Neural progenitor cell (in vitro differentiated cells): ENCODE results near the gene CTNNB1. TPM values are rescaled to one million over a fixed set of nuclear protein-coding genes. Genes with fewer than 3 reads are reported as not detected.

Experiments
- DNase-seq: peaks from one replicate; pipeline ENCODE4 v3.0.0-alpha.2; 2016; ENCODE audit warnings: low spot score
- H2AFZ ChIP-seq: fragments of 200-600 bp; sonication (generic); replicated peaks from 2 replicates; pipeline ENCODE4 v1.6.1; 2016; ENCODE audit warnings: antibody characterized with exemption
- H3F3A ChIP-seq: fragments of 200-600 bp; sonication (generic); 2 replicates; pipeline ENCODE4 v1.6.1; 2016; ENCODE audit warnings: antibody characterized with exemption, low read depth
- H3K27ac ChIP-seq: fragments of 200-600 bp; sonication (generic); 2 replicates; pipeline ENCODE4 v1.5.1; 2016; ENCODE audit warnings: mild to moderate bottlenecking
- H3K27me3 ChIP-seq: fragments of 200-600 bp; sonication (generic); 2 replicates; pipeline ENCODE4 v1.6.1; 2016; ENCODE audit warnings: mild to moderate bottlenecking, moderate library complexity
- H3K36me3 ChIP-seq: fragments of 200-600 bp; sonication (generic); 2 replicates; pipeline ENCODE4 v1.5.1; 2016
- H3K4me1 ChIP-seq: fragments of 200-600 bp; sonication (generic); 2 replicates; pipeline ENCODE4 v1.6.1; 2016; ENCODE audit warnings: mixed run types
- H3K4me2 ChIP-seq: fragments of 200-600 bp; sonication (generic); 2 replicates; pipeline ENCODE4 v1.6.1; 2016
- H3K4me3 ChIP-seq: fragments of 200-600 bp; sonication (generic); 2 replicates; pipeline ENCODE4 v1.5.1; 2016
- H3K79me2 ChIP-seq: fragments of 200-600 bp; sonication (generic); 2 replicates; pipeline ENCODE4 v1.6.1; 2016; ENCODE audit warnings: low read depth
- H3K9ac ChIP-seq: fragments of 200-600 bp; sonication (generic); 2 replicates; pipeline ENCODE4 v1.6.1; 2016
- H3K9me3 ChIP-seq: fragments of 200-600 bp; sonication (generic); 2 replicates; pipeline ENCODE4 v1.5.1; 2016; ENCODE audit warnings: low read depth
- H4K20me1 ChIP-seq: fragments of 200-600 bp; sonication (generic); 2 replicates; pipeline ENCODE4 v1.6.1; 2016; ENCODE audit warnings: low read depth
- H3K27ac Mint-ChIP-seq: 3 replicates; pipeline ENCODE4 v1.8.0; 2021; ENCODE audit warnings: mixed read lengths
- H3K27me3 Mint-ChIP-seq: 2 replicates; pipeline ENCODE4 v1.8.0; 2022; ENCODE audit warnings: low read depth, mild to moderate bottlenecking, inconsistent platforms, moderate library complexity, mixed read lengths; ENCODE audit not compliant: insufficient read depth
- H3K36me3 Mint-ChIP-seq: 3 replicates; pipeline ENCODE4 v1.8.0; 2021; ENCODE audit warnings: mixed read lengths
- H3K4me1 Mint-ChIP-seq: 3 replicates; pipeline ENCODE4 v1.8.0; 2021; ENCODE audit warnings: mixed read lengths
- H3K4me3 Mint-ChIP-seq: 3 replicates; pipeline ENCODE4 v1.8.0; 2021; ENCODE audit warnings: mild to moderate bottlenecking, moderate library complexity, mixed read lengths
- H3K9me3 Mint-ChIP-seq: 3 replicates; pipeline ENCODE4 v1.8.0; 2020; ENCODE audit warnings: mixed read lengths
- CTCF ChIP-seq: fragments of 200-600 bp; sonication (generic); IDR thresholded peaks from 2 replicates; pipeline ENCODE4 v1.5.1; 2017; ENCODE audit warnings: antibody characterized with exemption, mild to moderate bottlenecking
- EZH2 ChIP-seq: fragments of 200-600 bp; sonication (generic); IDR thresholded peaks from 2 replicates; pipeline ENCODE4 v1.6.1; 2017; ENCODE audit warnings: antibody characterized with exemption, mild to moderate bottlenecking, moderate library complexity
- EZH2phosphoT487 ChIP-seq: fragments of 200-600 bp; sonication (generic); IDR thresholded peaks from 2 replicates; pipeline ENCODE4 v1.6.1; 2017; ENCODE audit warnings: antibody characterized with exemption
- total RNA-seq: library from RNA; depleted of rRNA; stranded (reverse); fragments of >200 nt; gene quantifications from 2 replicates; pipeline ENCODE4 v1.2.3, GENCODE V29; 2015; ENCODE audit warnings: low replicate concordance

Gene CTNNB1
- total RNA-seq, 1 donor from 2014 or later: 566 TPM

GRCh38 chr3:41265823-41266273 is 66.5 kb downstream of the CTNNB1 start:
- no peak overlapping the region for H3K27ac Mint-ChIP-seq
- no peak overlapping the region for H2AFZ ChIP-seq
- no peaks in the 10 kb centered on the region for H3K27me3 ChIP-seq
- no peaks in the 10 kb centered on the region for H3F3A ChIP-seq
- H3K4me1 Mint-ChIP-seq: peaks cover 5% of the 10 kb centered on the region
- H4K20me1 ChIP-seq: no peaks in the 10 kb centered on the region
- no peaks in the 10 kb centered on the region for H3K9me3 Mint-ChIP-seq
- no peak overlapping the region for H3K9ac ChIP-seq
- peaks cover under 1% of the 10 kb centered on the region for H3K27me3 Mint-ChIP-seq
- H3K9me3 ChIP-seq: no peaks in the 10 kb centered on the region
- H3K36me3 Mint-ChIP-seq: no peaks in the 10 kb centered on the region
- no peak overlapping the region for H3K4me2 ChIP-seq
- DNase-seq: no peak
- H3K36me3 ChIP-seq: no peaks in the 10 kb centered on the region
- H3K27ac ChIP-seq: no peak overlapping the region
- no peak overlapping the region for H3K4me3 ChIP-seq
- no peaks in the 10 kb centered on the region for H3K79me2 ChIP-seq
- TF ChIP-seq CTCF (no peak), EZH2 (no peak), EZH2phosphoT487 (no peak)
- no peak overlapping the region for H3K4me3 Mint-ChIP-seq
- H3K4me1 ChIP-seq: no peaks in the 10 kb centered on the region

- Histone ChIP-seq H3K4me2 (no peak overlapping the region), H3K27me3 (no peaks in the 10 kb centered on the region), H3K9ac (no peak overlapping the region), H3K4me3 (no peak overlapping the region), H3K9me3 (no peaks in the 10 kb centered on the region), H3K79me2 (no peaks in the 10 kb centered on the region), H3K4me1 (no peaks in the 10 kb centered on the region), H3K27ac (no peak overlapping the region), H2AFZ (no peak overlapping the region), H3K36me3 (no peaks in the 10 kb centered on the region), H4K20me1 (no peaks in the 10 kb centered on the region), H3F3A (no peaks in the 10 kb centered on the region)
- peaks cover 5% of the 10 kb centered on the region for H3K4me1 Mint-ChIP-seq
- no peaks in the 10 kb centered on the region for H3K27me3 Mint-ChIP-seq
- TF ChIP-seq EZH2phosphoT487: no peak
- TF ChIP-seq CTCF: no peak
- no peak for TF ChIP-seq EZH2
- H3K4me3 Mint-ChIP-seq: no peak overlapping the region
- peaks cover 2% of the 10 kb centered on the region for H3K9me3 Mint-ChIP-seq
- DNase-seq: no peak
- H3K36me3 Mint-ChIP-seq: no peaks in the 10 kb centered on the region
- no peak overlapping the region for H3K27ac Mint-ChIP-seq
Observed at GRCh38 chr3:41267975-41268640, 68.8 kb downstream of the CTNNB1 start.

GRCh38 chr3:41272667-41273066 is 73.4 kb downstream of the CTNNB1 start:
- Histone ChIP-seq H4K20me1 (no peaks in the 10 kb centered on the region), H3K4me3 (no peak overlapping the region), H3K9ac (no peak overlapping the region), H3K4me2 (no peak overlapping the region), H3K27ac (no peak overlapping the region), H3K4me1 (peaks cover under 1% of the 10 kb centered on the region), H3K36me3 (no peaks in the 10 kb centered on the region), H2AFZ (no peak overlapping the region), H3K9me3 (no peaks in the 10 kb centered on the region), H3F3A (no peaks in the 10 kb centered on the region), H3K27me3 (no peaks in the 10 kb centered on the region), H3K79me2 (no peaks in the 10 kb centered on the region)
- no peak for DNase-seq
- no peaks in the 10 kb centered on the region for H3K36me3 Mint-ChIP-seq
- H3K4me1 Mint-ChIP-seq: peaks cover 5% of the 10 kb centered on the region
- H3K27me3 Mint-ChIP-seq: no peaks in the 10 kb centered on the region
- TF ChIP-seq EZH2 (no peak), CTCF (no peak), EZH2phosphoT487 (no peak)
- H3K4me3 Mint-ChIP-seq: no peak overlapping the region
- no peak overlapping the region for H3K27ac Mint-ChIP-seq
- H3K9me3 Mint-ChIP-seq: peaks cover 7% of the 10 kb centered on the region
